GM12874 (cell line): ENCODE results near the gene TMEM87A.

Source experiments
- TF ChIP-seq, protein P1 (sequence below): IDR thresholded peaks from 2 replicates; pipeline ENCODE4 v1.5.1; 2011; ENCODE audit warnings: low read depth, mild to moderate bottlenecking, control low read depth, low read length, moderate library complexity; ENCODE audit not compliant: insufficient read depth

TMEM87A gene

DNA sequence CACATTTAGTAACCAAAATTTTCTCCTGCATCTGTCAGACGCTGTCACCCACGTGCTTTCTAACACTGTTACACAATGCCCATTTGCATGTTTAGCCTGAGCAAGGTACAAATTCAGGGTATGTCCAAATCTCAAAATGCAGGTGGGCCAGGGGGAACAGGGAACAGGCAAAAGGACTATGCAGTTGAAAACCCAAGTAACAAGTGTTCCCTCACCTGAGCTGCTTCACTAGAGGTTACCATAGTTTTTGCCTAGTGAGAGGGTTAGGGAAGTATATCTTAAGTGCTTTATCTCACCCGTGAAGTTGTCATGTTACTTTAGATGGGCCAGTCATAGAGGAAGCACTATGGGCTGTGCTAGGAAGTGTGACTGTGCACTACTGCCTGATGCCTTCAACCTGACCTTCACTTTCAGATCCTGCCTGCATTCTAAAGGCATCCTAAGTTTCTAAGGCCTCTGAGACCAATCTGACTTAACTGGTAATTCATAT is 6.0 kb upstream of the TMEM87A start:
- TF ChIP-seq, protein P1, sequence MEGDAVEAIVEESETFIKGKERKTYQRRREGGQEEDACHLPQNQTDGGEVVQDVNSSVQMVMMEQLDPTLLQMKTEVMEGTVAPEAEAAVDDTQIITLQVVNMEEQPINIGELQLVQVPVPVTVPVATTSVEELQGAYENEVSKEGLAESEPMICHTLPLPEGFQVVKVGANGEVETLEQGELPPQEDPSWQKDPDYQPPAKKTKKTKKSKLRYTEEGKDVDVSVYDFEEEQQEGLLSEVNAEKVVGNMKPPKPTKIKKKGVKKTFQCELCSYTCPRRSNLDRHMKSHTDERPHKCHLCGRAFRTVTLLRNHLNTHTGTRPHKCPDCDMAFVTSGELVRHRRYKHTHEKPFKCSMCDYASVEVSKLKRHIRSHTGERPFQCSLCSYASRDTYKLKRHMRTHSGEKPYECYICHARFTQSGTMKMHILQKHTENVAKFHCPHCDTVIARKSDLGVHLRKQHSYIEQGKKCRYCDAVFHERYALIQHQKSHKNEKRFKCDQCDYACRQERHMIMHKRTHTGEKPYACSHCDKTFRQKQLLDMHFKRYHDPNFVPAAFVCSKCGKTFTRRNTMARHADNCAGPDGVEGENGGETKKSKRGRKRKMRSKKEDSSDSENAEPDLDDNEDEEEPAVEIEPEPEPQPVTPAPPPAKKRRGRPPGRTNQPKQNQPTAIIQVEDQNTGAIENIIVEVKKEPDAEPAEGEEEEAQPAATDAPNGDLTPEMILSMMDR, result no peak

DNA sequence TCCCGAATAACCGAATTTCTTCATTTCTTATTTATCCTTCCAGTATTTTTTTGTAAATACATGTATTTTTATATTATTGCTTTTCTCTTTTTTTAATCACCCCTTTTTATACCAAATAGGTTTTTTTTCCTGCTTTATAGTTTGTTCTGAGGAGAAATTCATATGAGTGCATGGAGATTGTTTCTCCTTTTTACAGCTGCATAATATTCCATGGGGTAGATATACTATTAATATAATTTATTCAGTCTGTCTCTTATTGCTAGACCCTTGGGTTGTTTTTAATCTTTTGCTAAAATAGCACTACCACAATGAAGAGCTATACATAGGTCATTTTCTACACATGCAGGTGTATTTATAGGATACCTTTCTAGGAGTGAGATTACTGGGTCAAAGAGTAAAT is 3.5 kb upstream of the TMEM87A start:
- TF ChIP-seq, protein P1, result no peak

DNA sequence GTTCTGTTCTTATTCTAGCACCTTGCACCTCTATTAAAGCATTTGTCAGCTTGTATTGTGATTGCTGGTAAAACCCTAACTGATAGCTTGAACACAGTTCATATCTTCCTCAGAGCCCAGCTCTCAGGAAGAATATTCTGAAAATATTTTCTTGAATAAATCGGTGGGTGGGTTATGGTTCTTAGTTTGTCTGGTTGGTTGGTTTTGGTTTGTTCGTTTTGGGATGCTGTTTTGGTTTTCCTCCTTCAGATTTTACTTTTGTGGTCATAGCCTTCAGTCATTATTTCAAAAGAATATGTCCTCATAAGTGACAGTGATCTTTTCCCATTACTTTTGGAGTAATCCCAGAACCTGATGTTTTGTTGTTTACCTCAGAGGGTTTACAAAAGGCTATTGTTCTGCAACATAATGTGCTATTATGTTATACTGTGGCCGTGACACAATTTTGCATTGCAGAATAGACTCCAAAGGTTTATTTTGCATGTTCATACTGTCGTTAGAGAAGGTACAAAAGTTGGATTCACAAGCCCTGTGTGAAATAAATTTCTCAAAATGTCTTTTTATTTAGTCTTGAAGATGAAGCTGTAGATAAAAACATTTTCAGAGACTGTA is 2.7 kb upstream of the TMEM87A start:
- TF ChIP-seq, protein P1, result no peak

DNA sequence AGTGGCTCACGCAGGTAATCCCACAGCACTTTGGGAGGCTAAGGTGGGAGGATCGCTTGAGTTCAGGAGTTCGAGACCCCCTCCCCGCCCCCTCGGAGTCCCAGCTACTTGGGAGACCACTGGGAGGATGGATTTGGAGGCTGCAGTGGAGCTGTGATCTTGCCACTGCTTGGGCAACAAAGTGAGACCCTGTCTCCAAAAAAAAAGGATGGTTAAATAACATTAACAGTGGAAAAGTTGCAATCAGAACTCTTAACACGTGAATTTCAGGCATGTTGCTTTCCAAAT is 1.4 kb upstream of the TMEM87A start:
- TF ChIP-seq, protein P1, result no peak

DNA sequence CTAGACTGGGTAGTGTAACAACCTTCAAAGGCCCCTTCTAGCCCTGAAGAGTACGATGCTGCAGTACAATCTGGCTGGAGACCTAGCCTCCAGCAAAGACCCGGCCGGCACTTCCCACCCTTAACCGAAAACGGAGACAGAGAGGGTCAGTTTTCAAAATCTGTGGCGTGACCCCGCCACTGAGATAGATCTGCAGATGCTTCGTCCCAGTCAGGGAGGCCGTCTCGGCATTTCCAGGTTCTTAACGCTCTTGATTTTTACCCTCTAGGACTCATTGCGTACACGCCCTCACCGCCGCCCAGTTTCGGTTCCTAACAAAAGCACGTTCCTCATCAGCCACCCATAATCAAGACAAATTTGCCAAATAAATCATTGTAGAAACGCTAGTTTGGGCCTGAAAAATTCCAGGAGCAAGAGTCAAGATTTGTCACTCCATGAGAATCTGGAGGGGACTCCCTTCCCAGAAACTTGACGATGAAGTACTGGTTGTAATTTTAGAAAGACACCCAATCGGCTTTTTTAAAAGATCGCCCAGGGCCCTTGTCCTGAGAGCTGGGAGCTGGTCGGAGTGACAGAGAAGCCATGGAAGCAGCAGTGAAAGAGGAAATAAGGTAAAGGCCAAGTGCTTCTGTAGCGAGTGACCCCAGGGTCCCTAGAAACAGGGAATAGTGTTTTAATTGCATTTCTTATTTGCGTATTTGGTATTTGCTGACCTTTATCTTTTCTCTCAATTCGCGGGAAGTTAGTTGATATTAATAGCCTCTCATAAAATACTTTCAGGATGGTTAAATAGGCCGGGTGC is 868 bp upstream of the TMEM87A start:
- TF ChIP-seq, protein P1, result no peak

DNA sequence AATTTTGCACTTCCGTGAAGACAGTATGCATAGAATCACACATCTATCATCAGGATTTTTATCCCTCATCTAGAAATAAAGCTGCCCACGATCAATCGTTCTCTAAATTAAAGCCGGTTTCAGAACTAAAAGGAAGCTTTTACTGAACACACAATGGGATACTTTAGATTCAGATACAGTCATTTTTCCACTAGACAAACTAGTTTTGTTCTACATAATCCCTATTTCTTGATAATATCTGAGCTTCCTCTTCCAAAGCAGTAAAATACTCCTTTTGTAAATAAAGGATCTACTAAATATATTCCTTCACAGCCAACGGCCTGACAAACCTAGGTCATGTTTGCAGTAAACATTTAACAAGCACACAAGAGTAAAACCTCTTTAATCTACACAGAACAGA is 2.2 kb downstream of the TMEM87A start:
- TF ChIP-seq, protein P1, result no peak

DNA sequence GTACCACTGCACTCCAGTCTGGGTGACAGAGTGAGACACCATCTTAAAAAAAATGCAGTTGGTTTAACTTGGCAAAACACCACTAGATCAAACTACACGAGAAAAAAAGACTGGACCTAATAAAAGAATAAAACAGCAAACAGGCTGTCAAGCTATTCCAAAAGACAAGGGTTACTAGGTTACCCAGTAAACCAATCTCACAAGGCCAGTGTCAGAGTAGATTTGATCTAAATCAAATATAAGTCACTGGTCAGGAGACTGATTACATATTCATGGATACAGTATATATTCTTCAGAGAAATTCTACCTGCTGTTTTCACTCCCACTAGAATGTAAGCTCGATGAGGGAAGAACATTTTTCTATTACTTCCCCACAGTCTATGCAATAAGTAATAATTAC is 2.7 kb downstream of the TMEM87A start:
- TF ChIP-seq, protein P1, result no peak
